Stimulated activated CD4-positive, alpha-beta T cell treated with anti-CD3 and anti-CD28 coated beads, Interleukin-12 subunit alpha, Interleukin-12 subunit beta, amount 100 ng/mL, for 24 hours (primary cell): Measurements from ENCODE around the gene TMED5.
"Not testable (repeated sequence)": the region's sequence is repeated elsewhere in the genome, so short reads cannot be mapped to it uniquely, and the experiment has no call there.

Experiments used
- DNase-seq, 2 experiments: peaks; one replicate each; pipeline ENCODE4 v3.0.0-alpha.2; 2020; ENCODE audit warnings: low read depth in 2 of 2

Gene TMED5

GRCh38 chr1:93171549-93172034 is 8.6 kb downstream of the TMED5 start:
- DNase-seq = no peak

- DNase-seq = not testable (repeated sequence)
Observed at GRCh38 chr1:93170141-93170678, 10.0 kb downstream of the TMED5 start.

DNA sequence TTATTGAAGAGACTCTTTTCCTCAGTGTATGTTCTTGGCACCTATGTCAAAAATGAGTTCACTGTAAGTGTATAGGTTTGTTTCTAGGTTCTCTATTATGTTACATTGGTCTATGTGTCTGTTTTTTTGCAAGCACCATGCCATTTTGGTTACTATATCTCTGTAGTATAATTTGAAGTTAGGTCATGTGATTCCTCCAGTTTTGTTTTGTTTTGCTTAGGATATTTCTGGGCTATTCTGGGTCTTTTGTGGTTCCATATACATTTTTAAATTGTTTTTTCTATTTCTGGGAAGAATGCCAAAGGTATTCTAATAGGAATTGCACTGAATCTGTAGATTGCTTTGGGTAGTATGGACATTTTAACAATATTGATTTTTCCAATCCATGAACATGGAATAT is 13.2 kb downstream of the TMED5 start:
- DNase-seq = no peak

DNA sequence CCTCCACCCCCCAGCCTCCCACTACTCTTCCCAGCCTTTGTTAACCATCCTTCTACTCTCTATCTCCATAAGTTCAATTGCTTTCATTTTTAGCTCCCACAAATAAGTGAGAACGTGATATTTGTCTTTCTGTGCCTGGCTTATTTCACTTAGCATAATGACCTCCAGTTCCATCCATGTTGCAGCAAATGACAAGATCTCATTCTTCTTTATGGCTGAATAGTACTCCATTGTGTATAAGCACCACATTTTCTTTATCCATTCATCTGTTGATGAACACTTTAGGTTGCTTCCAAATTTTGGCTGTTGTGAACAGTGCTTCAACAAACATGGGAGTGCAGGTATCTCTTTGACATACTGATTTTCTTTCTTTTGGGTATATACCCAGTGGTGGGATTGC is 14.3 kb downstream of the TMED5 start:
- not testable (repeated sequence) for DNase-seq

GRCh38 chr1:93164816-93165215 is 15.4 kb downstream of the TMED5 start:
- no peak for DNase-seq

- not testable (repeated sequence) for DNase-seq
Observed at GRCh38 chr1:93163314-93163713, 16.9 kb downstream of the TMED5 start.

DNA sequence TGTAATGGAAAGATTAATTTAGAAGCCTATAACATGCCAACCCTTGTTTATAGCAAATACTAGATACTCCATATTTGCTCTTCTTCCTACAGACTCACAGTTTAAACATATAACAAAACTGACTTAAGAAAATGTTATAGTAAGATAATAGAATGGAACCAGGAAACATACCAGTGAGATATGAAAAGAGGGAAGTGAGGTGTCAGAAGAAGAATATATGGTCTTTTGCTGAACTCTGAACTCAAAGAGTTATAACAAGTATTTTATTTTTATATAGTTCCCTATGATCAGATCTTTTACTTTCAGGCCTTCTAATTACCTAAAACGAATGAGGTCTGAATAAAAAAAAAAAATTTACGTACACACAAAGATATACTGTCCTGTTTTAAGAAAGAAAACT is 20.9 kb downstream of the TMED5 start:
- DNase-seq = no peak

- DNase-seq = no peak
Observed at GRCh38 chr1:93155335-93155734, 24.9 kb downstream of the TMED5 start.

GRCh38 chr1:93154898-93155297 is 25.3 kb downstream of the TMED5 start:
- DNase-seq = no peak

- DNase-seq = no peak
Observed at GRCh38 chr1:93152835-93153234, 27.4 kb downstream of the TMED5 start.

DNA sequence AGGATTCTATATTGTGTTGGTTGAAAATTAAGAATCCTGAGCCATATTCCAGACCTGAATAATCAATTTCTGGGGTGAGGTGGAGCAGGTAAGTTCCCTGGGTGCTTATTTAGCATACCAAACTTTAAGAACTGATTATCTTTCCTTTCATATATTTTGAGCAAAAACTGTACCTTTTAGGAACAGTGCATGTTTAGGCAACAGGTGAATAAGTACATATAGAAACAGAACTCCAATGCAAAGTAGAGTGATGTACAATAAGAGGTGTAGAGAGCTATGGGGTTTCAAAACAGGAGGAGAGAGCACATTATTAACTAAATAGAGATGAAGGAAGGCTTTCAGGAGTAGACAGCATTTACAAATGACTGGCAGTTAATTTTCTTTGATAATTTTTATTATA is 28.7 kb downstream of the TMED5 start:
- DNase-seq = no peak

- DNase-seq = no peak
Observed at GRCh38 chr1:93150729-93151128, 29.5 kb downstream of the TMED5 start.

DNA sequence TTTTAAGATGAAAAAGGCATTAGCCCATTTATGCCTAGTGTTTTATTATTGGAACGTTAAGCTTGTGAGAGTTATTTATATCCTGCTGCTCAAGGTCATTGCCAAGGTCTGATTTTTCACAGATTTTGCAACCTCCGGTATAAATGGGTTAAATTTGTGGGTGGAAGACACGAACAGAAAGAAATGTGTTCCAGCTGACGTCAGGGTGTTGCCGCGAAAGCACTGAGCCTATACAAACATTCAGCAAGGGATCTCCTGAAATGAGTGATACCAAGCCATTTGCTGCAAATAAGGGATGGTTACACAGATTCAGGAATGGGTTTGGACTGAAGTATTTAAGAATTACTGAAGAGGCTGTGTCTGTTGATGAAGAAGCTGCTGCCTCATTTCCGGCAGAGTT is 32.2 kb downstream of the TMED5 start:
- DNase-seq = no peak

GRCh38 chr1:93143769-93144168 is 36.4 kb downstream of the TMED5 start:
- no peak for DNase-seq

GRCh38 chr1:93143136-93143535 is 37.1 kb downstream of the TMED5 start:
- no peak for DNase-seq

GRCh38 chr1:93142161-93142560 is 38.1 kb downstream of the TMED5 start:
- no peak for DNase-seq

DNA sequence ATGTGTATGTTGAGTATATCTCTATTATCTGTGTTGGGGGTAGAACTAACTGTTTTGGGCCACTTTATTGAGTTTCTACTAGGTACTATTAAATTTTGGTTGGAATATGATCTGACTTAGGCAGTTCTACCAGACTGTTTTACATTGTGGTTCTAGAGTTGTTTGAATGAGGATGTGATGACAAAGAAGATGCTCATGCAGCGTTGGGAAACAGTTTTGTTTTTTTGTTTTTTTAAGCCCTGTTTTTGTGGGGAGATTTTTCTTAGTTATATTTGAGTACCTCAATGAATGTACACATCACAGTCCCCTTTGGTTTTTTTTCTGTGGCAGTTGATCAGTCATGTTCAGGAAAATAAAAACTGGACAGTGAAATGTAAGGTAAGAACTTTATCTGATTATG is 40.1 kb downstream of the TMED5 start:
- DNase-seq = no peak

DNA sequence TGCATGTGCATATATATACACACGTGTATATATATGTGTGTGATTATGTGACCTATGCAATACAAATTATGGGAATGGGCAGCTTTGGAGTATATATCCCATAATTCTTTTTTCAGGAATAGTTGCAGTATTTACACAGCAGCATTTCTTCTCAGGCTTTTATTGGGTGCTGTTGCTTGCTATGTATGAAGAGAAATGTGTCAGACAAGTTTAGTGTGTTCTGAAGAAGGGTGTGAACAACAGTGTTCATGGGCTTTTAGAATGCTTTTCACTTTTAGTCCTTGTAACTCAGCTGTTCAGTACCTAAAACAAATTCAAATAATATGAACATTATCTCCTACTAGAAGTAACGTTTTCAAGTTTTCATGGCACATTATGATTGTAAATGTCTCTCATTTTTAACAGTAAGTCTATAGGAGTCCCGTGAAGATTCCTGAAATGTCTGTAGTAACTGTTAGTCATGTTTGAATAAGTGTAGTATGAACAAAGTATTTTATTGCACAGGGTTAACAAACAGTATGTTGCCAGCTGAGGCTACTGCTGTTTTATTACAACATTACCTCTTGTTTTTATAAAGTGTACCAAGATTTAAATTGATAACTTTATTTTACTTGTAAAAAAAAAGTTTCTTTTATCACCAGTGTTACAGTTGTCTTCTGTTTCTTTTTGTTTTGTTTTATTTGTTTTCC is 42.5 kb downstream of the TMED5 start:
- no peak for DNase-seq

GRCh38 chr1:93136445-93136844 is 43.8 kb downstream of the TMED5 start:
- DNase-seq = no peak

DNA sequence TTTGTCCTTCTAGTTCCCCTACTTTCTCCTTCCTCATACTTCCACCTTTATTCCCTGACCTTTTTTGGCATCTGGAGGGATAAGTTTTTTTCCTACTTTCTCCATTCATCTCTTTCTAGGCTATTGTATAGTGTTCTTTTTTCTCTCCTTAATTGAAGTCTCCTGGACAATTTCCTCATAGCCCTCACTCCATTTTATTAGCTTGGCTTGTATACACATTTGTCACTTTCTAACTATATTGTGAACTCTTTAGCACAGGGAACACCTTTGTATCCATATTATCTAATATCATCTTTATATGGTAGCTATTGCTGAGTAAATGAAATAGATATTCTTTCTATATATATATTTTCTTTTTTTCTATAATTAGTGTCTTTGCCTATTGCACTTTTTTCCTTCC is 47.6 kb downstream of the TMED5 start:
- no peak for DNase-seq

DNA sequence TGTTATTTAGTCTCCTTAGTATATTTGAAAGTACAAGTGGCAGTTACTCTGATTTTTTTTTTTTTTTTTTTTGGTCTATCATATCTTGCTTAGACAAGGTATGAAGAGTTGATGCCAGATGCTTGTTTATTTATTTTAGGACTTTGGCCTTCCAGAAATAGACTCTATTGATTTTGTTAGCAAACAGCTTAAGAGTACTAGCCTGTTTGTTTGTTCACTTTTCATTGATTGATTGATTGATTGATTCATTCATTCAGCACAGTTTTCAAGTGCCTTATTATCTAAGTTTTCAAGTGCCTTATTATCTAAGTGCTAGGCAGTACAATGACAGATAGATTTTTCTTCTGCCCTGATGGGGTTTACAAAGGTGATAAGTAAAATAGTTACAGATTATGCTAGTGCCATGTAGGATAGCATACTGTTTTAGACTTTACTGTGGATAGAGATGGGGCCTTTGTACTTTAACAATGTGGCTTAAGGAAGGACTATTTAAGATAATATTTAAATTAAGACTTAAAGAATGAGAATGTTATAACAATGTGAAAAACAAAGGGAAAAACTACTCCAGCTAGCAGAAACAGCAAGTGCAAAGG is 50.6 kb downstream of the TMED5 start:
- no peak for DNase-seq

- DNase-seq = no peak
Observed at GRCh38 chr1:93124556-93125355, 55.5 kb downstream of the TMED5 start.
